ENCODE measurements around the gene CBR3.

DNA sequence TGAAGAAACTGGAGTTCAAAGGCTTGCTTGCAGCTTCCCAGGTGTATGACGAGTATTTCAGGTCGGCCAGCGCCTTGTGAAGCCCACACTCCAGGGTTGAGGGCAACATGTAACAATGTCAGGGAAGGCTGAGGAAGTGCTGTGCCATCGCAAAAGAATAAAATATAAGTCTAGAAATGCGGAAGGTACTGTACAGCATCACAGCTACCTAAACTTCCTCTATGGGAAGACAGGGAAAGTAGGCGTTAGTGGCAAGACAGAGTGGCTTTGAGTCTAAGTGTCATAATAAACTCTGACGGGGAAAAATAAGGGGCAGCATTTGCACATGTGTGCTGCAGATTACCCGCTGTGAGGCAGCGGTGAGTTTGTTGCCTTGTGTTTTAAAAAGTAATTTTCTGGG, 50.6 kb downstream of the CBR3 start:
- TF ChIP-seq POLR2A (IDR thresholded peaks at IDR 0.05) = no peak
- TF ChIP-seq, protein P1, sequence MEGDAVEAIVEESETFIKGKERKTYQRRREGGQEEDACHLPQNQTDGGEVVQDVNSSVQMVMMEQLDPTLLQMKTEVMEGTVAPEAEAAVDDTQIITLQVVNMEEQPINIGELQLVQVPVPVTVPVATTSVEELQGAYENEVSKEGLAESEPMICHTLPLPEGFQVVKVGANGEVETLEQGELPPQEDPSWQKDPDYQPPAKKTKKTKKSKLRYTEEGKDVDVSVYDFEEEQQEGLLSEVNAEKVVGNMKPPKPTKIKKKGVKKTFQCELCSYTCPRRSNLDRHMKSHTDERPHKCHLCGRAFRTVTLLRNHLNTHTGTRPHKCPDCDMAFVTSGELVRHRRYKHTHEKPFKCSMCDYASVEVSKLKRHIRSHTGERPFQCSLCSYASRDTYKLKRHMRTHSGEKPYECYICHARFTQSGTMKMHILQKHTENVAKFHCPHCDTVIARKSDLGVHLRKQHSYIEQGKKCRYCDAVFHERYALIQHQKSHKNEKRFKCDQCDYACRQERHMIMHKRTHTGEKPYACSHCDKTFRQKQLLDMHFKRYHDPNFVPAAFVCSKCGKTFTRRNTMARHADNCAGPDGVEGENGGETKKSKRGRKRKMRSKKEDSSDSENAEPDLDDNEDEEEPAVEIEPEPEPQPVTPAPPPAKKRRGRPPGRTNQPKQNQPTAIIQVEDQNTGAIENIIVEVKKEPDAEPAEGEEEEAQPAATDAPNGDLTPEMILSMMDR (IDR thresholded peaks at IDR 0.05) = no peak
